Testis (tissue), 2 donors: ENCODE measurements around the gene RNF40.

Source experiments
- POLR2A ChIP-seq: fragments of 450-650 bp; IDR thresholded peaks from one replicate; pipeline ENCODE4 v1.6.1; 2017; ENCODE audit warnings: antibody characterized with exemption, mild to moderate bottlenecking, moderate library complexity
- TF ChIP-seq, protein P1 (sequence below), 3 experiments: fragments of 450-650 bp in 2 of 3; fragments of 200-600 bp in 1 of 3; sonication (generic) in 1 of 3; IDR thresholded peaks; one replicate each; pipeline ENCODE4 v1.5.1; 2016 to 2019; ENCODE audit warnings: antibody characterized with exemption in 3 of 3, mild to moderate bottlenecking in 2 of 3, moderate library complexity in 1 of 3

DNA sequence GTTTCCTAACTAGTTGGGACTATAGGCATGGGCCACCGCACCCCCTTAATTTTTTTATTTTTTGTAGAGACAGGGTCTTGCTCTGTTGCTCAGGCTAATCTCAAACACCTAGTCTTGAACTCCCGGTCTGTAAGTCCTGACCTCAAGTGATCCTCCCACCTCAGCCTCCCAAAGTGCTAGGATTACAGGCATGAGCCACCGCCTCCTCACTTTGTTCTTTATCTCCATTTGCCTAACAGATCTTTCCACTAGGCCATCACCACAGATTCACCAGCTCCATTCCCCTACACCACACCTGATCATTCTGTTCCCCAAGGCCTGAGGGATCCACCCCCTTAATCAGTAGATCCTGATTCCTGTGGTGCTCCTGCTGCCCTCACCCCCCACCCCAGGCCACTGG, 32.5 kb downstream of the RNF40 start:
- TF ChIP-seq, protein P1, sequence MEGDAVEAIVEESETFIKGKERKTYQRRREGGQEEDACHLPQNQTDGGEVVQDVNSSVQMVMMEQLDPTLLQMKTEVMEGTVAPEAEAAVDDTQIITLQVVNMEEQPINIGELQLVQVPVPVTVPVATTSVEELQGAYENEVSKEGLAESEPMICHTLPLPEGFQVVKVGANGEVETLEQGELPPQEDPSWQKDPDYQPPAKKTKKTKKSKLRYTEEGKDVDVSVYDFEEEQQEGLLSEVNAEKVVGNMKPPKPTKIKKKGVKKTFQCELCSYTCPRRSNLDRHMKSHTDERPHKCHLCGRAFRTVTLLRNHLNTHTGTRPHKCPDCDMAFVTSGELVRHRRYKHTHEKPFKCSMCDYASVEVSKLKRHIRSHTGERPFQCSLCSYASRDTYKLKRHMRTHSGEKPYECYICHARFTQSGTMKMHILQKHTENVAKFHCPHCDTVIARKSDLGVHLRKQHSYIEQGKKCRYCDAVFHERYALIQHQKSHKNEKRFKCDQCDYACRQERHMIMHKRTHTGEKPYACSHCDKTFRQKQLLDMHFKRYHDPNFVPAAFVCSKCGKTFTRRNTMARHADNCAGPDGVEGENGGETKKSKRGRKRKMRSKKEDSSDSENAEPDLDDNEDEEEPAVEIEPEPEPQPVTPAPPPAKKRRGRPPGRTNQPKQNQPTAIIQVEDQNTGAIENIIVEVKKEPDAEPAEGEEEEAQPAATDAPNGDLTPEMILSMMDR (IDR thresholded peaks at IDR 0.05) = no peak
- TF ChIP-seq POLR2A = no peak
